ENCODE data around the gene KLHL25.
"Not testable (repeated sequence)": the region's sequence is repeated elsewhere in the genome, so short reads cannot be mapped to it uniquely, and the experiment has no call there.

Gene KLHL25

DNA sequence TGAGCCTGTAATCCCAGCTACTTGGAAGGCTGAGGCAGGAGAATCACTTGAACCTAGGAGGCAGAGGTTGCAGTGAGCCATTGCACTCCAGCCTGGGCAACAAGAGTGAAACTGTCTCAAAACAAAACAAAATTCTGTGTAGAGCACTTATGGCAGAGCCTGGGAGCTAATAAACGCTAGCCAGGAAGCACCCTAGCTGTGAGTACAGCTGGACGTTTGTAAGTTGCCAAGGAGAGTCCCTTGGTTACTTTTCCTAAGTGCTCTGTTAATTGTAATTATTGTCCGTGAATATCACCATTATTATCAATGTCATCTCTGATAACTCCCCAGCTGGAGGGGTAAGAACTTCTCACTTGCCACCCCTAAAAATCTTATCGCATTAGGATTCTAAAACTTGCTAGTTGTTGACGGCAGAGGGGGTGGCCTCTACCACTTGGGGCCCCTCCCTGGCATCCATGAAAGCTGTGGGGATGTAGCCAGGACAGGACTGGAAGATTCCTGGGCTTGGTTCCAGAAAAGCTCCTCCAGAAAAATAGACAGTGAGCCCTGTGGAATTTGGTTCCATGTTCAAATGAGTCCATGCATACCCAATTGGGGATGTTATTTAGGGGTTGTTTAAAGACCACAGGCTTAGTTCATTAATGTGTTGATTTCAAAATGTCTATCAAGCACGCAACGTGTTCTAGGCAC, 9.9 kb upstream of the KLHL25 start:
- no peak for DNase-seq (ENCODE audit: low read depth)

GRCh38 chr15:85802617-85803016, 7.9 kb upstream of the KLHL25 start:
- not testable (repeated sequence) for DNase-seq (ENCODE audit: low read depth)

GRCh38 chr15:85800478-85801123, 5.9 kb upstream of the KLHL25 start:
- no peak for DNase-seq (ENCODE audit: low read depth)

GRCh38 chr15:85796371-85796770, 1.6 kb upstream of the KLHL25 start:
- DNase-seq (ENCODE audit: low read depth): not testable (repeated sequence)

DNA sequence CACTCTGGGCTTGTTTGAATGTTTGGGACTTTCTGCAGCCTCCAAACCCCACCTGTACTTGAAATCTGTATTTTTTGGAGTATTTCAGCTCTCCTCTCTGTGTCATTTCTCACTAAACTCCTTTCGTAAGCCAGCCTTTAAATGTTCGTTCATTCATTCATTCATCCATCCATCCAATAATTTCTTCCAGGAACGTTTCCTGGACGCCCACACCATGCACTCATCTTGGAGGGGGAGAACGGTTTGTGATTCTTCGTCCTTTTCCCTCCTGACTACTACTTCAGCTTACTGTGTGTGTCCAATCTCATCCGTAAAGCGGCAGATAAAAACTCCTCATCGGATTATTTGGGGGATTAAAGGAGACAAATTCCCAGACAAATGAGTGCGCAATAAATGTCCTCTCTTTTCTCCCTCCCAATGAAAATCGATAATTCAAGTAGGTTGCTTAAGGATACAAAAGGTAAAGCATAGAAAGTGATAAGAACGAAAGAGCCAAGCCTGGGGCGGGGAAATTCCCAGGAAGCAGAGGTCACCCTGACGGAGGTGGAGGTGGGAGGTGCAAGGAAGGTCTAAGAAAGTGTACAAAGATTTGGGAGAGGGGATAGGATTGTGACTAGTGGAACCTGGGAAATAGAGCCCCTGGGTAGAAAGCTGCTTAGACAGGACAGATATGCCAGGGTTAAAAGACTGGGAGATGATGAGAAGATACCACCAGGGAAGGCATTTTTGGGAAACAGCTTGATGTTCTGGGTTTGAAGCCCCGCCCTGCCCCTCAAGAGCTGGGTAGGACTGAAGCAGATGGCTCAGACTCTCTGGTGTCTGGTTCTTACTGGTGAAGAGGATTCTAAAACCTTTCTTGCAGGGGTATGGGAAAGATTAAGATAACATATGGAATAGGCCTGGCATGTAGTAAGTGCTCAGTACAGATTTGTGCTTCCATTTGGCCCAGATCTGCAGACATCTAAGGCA, 896 bp upstream of the KLHL25 start:
- no peak for DNase-seq (ENCODE audit: low read depth)

DNA sequence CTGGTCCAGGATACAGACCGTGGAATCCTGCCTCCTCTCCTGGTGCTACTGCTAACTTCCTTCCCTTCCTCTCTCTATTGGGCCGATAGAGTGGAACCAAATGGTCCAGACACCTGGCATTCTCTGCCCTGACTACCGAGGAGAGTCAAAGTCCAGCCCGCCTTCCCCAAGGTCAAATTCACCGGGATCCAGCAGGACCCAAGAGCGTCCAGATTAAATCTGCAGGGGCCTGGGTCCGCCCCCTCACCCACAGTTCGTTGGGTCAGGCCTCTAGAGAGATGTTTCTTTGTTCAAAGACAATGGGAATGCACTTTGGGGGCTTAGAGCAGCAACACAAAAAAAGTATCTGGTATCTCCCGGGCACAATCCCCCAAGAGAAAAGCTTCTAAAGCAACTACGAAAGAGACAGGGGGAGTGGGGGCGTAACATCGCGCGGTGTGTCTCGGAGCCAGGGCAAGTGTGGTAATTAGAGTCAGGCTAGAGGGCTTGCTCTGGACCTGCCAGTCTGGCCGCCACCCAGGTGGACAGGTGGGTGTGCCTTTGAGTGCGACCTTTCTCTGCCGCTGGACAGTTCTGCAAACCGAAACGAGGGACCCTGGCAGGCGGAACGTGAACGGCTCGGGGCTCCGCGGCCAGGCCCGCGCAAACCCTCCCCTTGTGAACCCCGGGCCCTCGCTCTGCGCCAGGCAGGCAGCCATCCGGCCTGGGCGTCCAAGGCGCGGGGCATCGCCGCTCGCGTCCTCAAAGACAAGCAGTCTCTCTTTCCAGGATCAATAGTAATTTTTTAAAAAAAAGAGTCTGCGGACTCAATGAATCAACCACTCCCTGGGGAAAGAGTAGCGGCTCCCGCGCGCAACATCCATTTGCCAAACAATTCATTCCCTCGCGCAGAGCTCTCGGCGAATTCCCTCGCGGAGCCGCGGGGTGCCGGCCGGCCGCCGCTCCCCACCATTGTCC, 806 bp downstream of the KLHL25 start:
- DNase-seq (ENCODE audit: low read depth): peak; percentile 18

DNA sequence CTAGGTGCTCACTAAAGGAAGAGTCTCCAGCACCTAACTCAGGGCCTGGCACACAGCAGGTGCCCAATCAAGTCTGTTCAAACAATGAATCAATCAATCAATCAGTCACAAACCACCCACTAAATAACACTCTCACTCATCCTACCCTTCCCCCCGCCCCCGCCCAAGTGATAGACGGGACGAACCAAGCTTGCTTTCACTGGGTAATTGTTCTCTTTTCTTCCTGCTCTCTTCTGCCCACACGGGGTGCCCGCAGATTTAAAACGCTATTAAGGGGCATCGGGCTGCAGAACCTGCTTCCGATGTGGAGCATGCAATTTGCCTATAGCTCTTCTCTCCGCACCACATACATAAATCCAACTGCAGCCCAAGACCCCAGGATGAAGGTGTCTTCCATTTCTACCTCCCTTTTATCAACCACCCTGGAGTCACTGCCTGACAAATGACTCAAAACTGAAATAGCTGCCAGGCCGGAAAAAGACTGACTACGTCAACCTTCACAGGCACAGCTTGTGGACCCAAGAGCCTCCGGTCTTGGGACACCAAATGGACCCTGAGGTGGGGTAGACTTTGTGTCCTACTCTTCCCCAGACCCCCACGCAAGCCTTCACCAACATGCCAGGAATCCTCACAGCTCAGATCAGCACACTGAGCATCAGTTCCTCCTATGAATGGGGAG, 1.7 kb downstream of the KLHL25 start:
- DNase-seq (ENCODE audit: low read depth): no peak

DNA sequence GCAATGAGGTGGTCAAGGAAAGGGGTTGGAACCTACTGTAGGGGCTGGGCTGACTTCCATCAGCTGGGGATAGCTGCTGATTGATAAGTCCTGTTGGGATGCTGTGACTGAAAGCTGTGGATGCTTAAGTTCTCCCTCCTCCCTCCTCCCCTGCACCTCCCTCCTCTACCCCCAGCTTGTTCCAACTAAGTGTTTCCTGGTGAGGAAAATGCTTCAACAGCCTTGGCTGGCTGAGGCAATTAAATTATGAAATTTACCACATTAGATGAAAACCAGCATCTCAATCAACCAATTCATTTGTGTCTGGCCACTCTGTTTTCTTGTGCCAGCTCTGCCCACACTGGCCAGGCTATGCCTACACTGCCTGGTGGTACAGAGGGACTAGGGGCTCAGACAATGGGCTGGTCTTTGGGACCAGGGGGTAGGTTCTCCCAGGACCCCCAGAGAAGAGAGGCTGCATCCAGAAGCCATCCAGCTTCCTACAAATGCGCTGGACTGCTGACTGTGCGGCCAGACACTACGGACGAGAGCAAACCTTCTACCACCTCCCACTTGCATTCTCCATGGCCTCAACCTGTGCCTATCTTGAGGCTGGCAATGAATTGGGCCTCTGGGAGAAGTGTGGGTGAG, 2.5 kb downstream of the KLHL25 start:
- DNase-seq (ENCODE audit: low read depth): no peak

DNA sequence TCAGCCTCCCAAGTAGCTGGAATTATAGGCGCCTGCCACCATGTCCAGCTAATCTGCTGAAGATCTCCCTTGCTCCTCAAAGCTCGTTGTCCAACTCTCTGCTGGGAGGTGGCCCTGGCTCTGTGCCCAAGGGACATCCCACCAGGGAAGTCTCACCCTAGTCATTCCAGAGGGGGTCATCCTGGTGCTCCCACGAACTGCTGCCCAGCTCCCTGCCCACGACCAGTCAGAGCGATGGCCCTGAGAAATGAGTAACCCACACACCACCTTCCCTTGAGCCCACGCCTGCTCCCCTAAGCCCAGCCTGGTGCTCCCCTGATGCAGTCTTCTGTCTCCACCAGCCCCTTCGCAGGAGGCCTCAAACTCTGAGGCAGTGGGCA, 5.2 kb downstream of the KLHL25 start:
- no peak for DNase-seq (ENCODE audit: low read depth)

DNA sequence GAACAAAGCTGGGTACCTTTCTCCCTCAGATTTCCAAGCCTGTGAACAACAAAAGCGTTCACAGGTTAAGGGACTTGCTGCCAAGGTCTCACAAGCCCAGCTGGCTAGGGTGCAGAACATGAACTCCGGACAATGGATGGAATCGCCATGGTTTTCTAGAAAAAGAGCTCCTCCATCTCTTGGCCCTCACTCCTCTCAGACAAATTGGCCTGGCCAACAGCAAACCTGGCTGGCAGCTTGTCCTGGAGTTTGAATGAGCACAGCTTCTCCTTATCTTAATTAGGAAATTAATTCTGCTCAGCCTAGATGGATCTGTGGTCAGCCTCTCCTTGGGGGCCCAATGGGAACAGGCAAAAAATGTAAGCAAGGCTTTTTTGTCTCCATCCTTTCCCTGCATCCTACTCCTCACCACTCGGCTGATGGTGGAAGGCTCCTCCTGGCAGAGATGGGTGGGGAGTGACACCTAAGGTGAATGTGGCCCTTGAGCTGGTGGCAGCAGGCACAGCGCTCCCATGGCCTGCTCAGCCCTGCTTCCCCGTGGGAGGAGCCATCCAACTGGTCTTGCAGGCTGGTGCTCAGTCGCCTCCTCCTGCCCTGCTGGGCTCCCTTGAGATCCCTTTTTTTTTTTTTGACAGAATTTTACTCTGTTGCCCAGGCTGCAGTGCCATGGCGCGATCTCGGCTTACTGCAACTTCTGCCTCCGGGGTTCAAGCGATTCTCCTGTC, 5.8 kb downstream of the KLHL25 start:
- no peak for DNase-seq (ENCODE audit: low read depth)

- no peak for DNase-seq (ENCODE audit: low read depth)
These were observed 8.0 kb downstream of the KLHL25 start for GRCh38 chr15:85786781-85787114.

DNA sequence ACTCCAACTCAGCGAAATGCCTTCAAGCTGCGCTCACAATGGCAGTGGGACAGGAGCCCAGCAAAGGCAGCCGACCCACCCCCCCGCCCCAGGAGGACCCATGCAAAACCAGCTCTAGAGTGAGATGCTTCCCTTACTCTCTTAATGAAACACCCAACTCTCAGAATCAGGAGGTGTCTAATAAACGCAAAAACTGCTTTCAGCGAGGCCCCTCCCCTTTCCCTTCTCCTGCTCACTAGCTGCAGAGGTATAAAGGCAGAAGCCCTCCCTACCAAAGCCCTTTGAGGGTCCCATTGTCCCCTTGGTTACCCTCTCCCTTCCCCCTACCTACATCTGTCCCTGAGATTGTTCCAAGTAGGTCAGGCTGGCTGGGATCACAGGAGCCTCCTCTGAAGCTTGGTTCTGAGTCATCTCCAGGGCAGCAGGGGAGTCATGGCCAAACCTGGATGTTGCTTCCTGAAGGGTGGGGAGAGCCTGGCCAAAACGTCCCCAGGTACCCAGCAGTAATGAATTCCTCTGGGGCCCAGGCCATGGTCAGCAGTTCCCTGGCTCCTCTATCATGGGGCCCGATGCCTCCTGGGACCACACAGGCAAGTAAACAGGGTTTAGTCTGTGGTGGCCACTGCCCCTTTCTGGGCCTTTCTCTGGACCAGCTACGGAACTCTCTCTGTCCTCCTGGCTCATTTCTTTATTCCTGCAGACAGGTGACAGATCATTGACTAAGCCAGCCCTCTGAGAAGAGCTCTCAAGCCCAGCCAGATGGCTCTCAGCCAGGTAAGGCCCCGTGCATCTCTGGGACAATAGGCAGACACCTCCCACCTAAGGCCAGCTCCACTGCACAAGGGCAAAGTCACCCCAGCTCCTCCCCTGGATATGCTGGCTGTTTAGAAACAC, 8.6 kb downstream of the KLHL25 start:
- DNase-seq (ENCODE audit: low read depth): no peak

- no peak for DNase-seq (ENCODE audit: low read depth)
These were observed 12.7 kb downstream of the KLHL25 start for GRCh38 chr15:85782064-85782463.

- no peak for DNase-seq (ENCODE audit: low read depth)
These were observed 13.6 kb downstream of the KLHL25 start for GRCh38 chr15:85781099-85781498.

DNA sequence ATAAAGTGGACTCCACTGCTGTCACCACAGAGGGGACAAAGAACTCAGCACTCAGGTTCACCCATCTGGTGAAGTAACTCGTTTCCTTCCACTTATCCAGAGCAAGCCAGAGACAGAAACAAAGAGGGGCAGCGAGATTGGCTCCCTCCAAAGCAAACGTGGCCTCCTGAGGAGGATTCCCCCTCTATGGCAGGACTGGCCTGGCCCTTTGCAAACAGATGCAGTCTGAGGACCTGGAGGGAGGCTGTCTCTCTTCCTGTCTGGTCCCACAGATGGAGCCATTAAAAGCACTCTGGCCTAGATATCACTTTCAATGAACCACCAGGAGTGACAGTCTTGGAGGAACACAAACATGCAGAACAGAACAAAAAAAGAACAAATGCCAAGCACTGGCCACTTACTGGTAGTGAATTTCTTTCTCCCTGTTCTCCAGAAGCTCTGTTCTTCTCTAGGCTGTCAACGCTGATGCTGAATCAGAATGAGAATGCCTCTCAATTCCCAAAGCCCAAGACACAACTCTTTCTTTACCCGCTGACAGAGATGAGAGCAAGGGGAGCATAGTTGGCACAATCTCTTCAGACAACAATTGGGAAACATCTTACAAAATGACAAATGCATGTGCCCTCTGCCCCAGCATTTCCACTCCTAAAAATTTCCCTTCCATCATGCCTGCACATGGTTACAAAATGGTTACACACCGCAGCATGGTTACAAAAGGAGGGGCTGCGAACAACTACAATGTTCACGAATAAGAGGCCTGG, 14.3 kb downstream of the KLHL25 start:
- no peak for DNase-seq (ENCODE audit: low read depth)

GRCh38 chr15:85779249-85779648, 15.5 kb downstream of the KLHL25 start:
- DNase-seq (ENCODE audit: low read depth): no peak

DNA sequence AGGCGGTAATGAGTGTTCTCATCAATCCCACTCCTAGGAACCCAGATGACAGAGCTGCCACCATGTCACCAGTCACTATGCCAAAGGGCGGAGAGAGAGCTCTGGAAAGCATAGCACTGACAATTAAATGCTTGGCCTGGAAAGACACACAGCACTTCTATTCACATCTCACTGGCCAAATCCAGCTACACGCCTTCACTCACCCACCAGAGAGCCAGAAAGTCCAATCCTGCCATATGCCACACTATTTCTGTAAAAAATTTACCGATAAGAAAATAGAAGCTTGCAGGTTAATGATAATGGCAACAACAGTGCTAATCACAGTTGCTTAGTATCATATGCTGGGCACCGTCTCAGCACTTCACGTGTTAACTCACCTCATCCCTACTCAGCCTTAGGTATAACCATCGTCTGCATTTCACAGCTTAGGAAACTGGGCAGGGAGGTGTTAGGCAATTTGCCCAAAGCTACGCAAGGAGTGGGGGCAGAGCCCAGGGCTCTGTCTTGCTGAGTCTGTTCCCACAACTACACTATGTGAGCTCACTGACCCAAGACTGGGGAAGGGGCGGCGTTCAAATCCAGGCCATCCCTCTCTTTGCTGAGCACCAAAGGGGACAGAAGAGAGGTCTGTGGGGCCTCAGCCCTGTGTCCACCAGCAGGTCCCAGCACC, 16.5 kb downstream of the KLHL25 start:
- DNase-seq (ENCODE audit: low read depth): no peak

Data from stimulated activated CD8-positive, alpha-beta memory T cell treated with anti-CD3 and anti-CD28 coated beads, Interleukin-12 subunit alpha, Interleukin-12 subunit beta, amount 100 ng/mL, for 1 hour (primary cell).